K562 (cell line): ENCODE data around the gene FPR1. TPM values are rescaled to one million over a fixed set of nuclear protein-coding genes. Genes with fewer than 3 reads are reported as not detected.
A peak's percentile ranks its signal among the peaks of the same experiment; 100 is the strongest.

Source experiments
- CBFA2T3 ChIP-seq: fragments of 450-650 bp; IDR thresholded peaks from 2 replicates; pipeline ENCODE4 v1.6.1; 2017
- CHD4 ChIP-seq: fragments of 200-600 bp; sonication (generic); IDR thresholded peaks from 3 replicates; pipeline ENCODE4 v1.6.1; 2012; ENCODE audit warnings: low read depth, mild to moderate bottlenecking, mixed read lengths, low read length, inconsistent platforms; ENCODE audit not compliant: insufficient read depth, insufficient replicate concordance, poor library complexity, severe bottlenecking
- FOSL1 ChIP-seq: fragments of 200-800 bp; sonication (Bioruptor generic); conservative IDR thresholded peaks from 2 replicates; pipeline ENCODE4 v1.6.1; 2016; ENCODE audit warnings: missing genetic modification characterization, missing compliant biosample characterization
- FOXA3 ChIP-seq, 2 experiments: fragments of 450-650 bp in 1 of 2; sonication (generic) in 1 of 2; formaldehyde crosslinking; IDR thresholded peaks in 1 of 2; conservative IDR thresholded peaks in 1 of 2; 2 replicates each; pipeline versions ENCODE4 v1.4.0 to v1.8.0; 2020 to 2022; ENCODE audit warnings: mild to moderate bottlenecking in 2 of 2, missing genetic modification reagents in 1 of 2
- HMGXB4 ChIP-seq: sonication (generic); formaldehyde crosslinking; IDR thresholded peaks from 2 replicates; pipeline ENCODE4 v1.8.1; 2023; ENCODE audit warnings: mild to moderate bottlenecking, missing genetic modification reagents
- HNRNPUL1 ChIP-seq: fragments of 200-400 bp; formaldehyde crosslinking; IDR thresholded peaks from 2 replicates; pipeline ENCODE4 v1.6.1; 2017; ENCODE audit warnings: low read length
- MCM5 ChIP-seq: fragments of 450-650 bp; IDR thresholded peaks from 2 replicates; pipeline ENCODE4 v1.6.1; 2016; ENCODE audit warnings: low read depth
- POLR2A ChIP-seq: fragments of 450-650 bp; conservative IDR thresholded peaks from 2 replicates; pipeline ENCODE4 v1.6.1; 2016
- RBM25 ChIP-seq: fragments of 200-400 bp; formaldehyde crosslinking; IDR thresholded peaks from 2 replicates; pipeline ENCODE4 v1.6.1; 2018; ENCODE audit warnings: low read length, low read depth, moderate library complexity; ENCODE audit not compliant: severe bottlenecking
- SIN3B ChIP-seq: fragments of 450-650 bp; IDR thresholded peaks from 2 replicates; pipeline ENCODE4 v1.6.1; 2017; ENCODE audit warnings: low read depth, mild to moderate bottlenecking, moderate library complexity
- ZBTB33 ChIP-seq: sonication (generic); formaldehyde crosslinking; IDR thresholded peaks from 2 replicates; pipeline ENCODE4 v1.8.1; 2023; ENCODE audit warnings: mild to moderate bottlenecking, missing genetic modification reagents
- ZKSCAN3 ChIP-seq: fragments of 250-450 bp; sonication (Bioruptor Pico); IDR thresholded peaks from 2 replicates; pipeline ENCODE4 v1.4.0; 2020
- ZKSCAN8 ChIP-seq: fragments of 200-800 bp; sonication (Bioruptor generic); IDR thresholded peaks from 2 replicates; pipeline ENCODE4 v1.6.1; 2016; ENCODE audit warnings: missing genetic modification characterization, missing compliant biosample characterization
- ZNF445 ChIP-seq: fragments of 250-450 bp; sonication (Bioruptor Pico); IDR thresholded peaks from 2 replicates; pipeline ENCODE4 v1.4.0; 2020; ENCODE audit warnings: low read depth, mild to moderate bottlenecking, moderate library complexity
- ZNF592 ChIP-seq: fragments of 450-650 bp; IDR thresholded peaks from 2 replicates; pipeline ENCODE4 v1.6.1; 2017; ENCODE audit warnings: antibody characterized with exemption, mild to moderate bottlenecking
- ZNF695 ChIP-seq: fragments of 450-650 bp; formaldehyde crosslinking; IDR thresholded peaks from 2 replicates; pipeline ENCODE4 v1.4.0; 2020; ENCODE audit warnings: mild to moderate bottlenecking, moderate library complexity
- polyA plus RNA-seq, 8 experiments: library from polyadenylated mRNA; depleted of rRNA in 4 of 8; stranded (reverse) in 5 of 8; unstranded in 3 of 8; fragments of >200 nt; fragmentation: Nextera tagmentation in 2 of 8; fragmentation: Illumina TruSeq in 1 of 8; extraction: Ambion mirVana in 2 of 8; extraction: Trizol in 1 of 8; gene quantifications; 2 replicates each; pipeline versions ENCODE4 v1.2.1 to v1.2.3, GENCODE V29; 2011 to 2014; ENCODE audit warnings: inconsistent platforms in 1 of 8, missing spikeins in 1 of 8
- total RNA-seq, 7 experiments: library from RNA; depleted of rRNA in 6 of 7; stranded (reverse); fragments of >200 nt in 6 of 7; fragmentation: Illumina TruSeq in 2 of 7; extraction: Trizol in 2 of 7; gene quantifications; 2 replicates each; pipeline versions ENCODE4 v1.2.1 to v1.2.3, GENCODE V29; 2011 to 2021; ENCODE audit warnings: low replicate concordance in 1 of 7
- TF ChIP-seq, protein P1 (sequence below), 2 experiments: IDR thresholded peaks; 2 replicates each; pipeline ENCODE4 v1.6.1; 2011; ENCODE audit warnings: borderline replicate concordance in 1 of 2, control low read depth in 1 of 2, low read depth in 1 of 2, low read length in 1 of 2, mild to moderate bottlenecking in 1 of 2, mixed read lengths in 1 of 2, moderate library complexity in 1 of 2; ENCODE audit not compliant: insufficient read depth in 1 of 2, insufficient read length in 1 of 2, poor library complexity in 1 of 2, severe bottlenecking in 1 of 2; ENCODE audit errors: extremely low read depth in 1 of 2

FPR1 gene
- total and polyA plus RNA-seq, 9 of the 15 experiments (the other 6 are each of a cell fraction or from before 2014, with no cell fraction given): 0.06 to 0.25 (median 0.14) TPM; not detected in 4

- TF ChIP-seq ZNF592 (no peak), HMGXB4 (CRISPR knock-in tag) (no peak), FOXA3 (CRISPR knock-in tag; conservative IDR thresholded peaks at IDR 0.05 in 1 of 2, IDR thresholded peaks at IDR 0.05 in 1 of 2) (no peak), HNRNPUL1 (no peak), ZNF445 (CRISPR knock-in tag) (no peak), ZKSCAN8 (CRISPR knock-in tag) (no peak), SIN3B (no peak), MCM5 (no peak), RBM25 (peak; percentile 9), ZNF695 (CRISPR knock-in tag) (no peak), FOSL1 (tag) (peak; percentile 97), ZKSCAN3 (CRISPR knock-in tag) (no peak), ZBTB33 (CRISPR knock-in tag) (no peak), POLR2A (no peak), CBFA2T3 (peak; percentile 60), CHD4 (no peak)
- TF ChIP-seq, protein P1, sequence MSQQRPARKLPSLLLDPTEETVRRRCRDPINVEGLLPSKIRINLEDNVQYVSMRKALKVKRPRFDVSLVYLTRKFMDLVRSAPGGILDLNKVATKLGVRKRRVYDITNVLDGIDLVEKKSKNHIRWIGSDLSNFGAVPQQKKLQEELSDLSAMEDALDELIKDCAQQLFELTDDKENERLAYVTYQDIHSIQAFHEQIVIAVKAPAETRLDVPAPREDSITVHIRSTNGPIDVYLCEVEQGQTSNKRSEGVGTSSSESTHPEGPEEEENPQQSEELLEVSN (IDR thresholded peaks at IDR 0.05; ENCODE audit: borderline replicate concordance in 1 of 2, extremely low read depth in 1 of 2, insufficient read depth in 1 of 2, insufficient read length in 1 of 2, low read depth in 1 of 2, low read length in 1 of 2, poor library complexity in 1 of 2, severe bottlenecking in 1 of 2): no peak
Measured at GRCh38 chr19:51784922-51785690, 33.4 kb upstream of the FPR1 start (continued).
